ENCODE measurements around the gene CRTC1.
"Not testable (repeated sequence)": the region's sequence is repeated elsewhere in the genome, so short reads cannot be mapped to it uniquely, and the experiment has no call there.

Gene CRTC1

DNA sequence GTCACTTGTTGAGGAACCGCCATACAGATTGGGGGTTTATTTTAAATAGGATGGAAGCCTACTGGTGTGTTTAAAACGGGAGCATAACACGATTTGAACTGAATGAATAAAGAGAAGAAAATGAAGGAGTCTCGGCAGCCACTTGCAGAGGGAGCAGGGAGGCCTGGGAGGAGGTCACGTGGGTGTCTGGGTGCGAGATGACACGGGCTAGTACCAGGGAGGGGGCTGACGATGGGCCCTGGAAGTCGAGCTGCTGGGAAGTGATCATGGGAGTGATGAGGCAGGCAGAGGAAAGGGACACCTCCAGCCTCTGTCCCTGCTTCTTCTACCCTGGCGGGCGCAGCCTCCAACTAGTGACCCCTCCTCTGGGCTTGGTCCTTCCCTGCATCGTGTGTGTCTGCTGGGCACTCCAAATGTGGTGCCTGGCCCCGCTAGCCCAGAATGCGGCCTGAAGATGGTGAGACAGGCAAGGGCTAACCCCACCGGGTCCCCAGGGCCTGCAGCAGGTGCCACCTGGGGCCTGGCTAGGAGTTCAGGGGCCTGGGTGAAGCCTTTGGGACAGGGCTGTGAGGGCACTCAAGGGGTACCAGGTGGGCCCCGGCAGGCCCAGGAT, 35.5 kb downstream of the CRTC1 start:
- in situ Hi-C loops (cut with HindIII; ENCODE audit: low sequenced_read_pairs): no loop called here
- DNase-seq (ENCODE audit: low read depth, low spot score): no peak
- no peak overlapping the region for H3K4me3 ChIP-seq (ENCODE audit: low read depth, low read length)
- TF ChIP-seq CTCF (IDR thresholded peaks at IDR 0.05; ENCODE audit: low read depth, low read length): no peak

DNA sequence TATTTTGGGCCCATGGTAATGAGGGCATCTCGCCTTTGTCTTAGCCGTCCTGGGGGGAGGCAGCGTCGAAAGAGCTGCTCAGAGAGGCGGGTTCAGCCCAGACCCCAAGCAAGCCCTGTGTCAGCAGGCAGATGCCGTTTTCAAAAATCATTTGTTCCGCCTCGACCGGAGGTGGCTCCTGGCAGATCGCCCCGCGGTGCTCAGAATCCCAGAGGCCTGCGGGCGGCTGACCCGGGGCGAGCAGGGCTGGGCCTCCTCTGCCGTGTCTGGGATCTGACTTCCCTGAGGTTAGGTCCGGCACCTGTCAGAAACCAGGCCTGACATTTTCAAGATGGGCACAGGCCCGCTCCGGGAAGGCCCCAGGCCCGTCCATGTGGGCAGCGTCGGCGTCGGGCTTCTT, 36.1 kb downstream of the CRTC1 start:
- DNase-seq (ENCODE audit: low read depth, low spot score): no peak
- no peak for TF ChIP-seq CTCF (IDR thresholded peaks at IDR 0.05; ENCODE audit: low read depth, low read length)
- no peak overlapping the region for H3K4me3 ChIP-seq (ENCODE audit: low read depth, low read length)
- in situ Hi-C loops (cut with HindIII; ENCODE audit: low sequenced_read_pairs): no loop called here

- H3K4me3 ChIP-seq (ENCODE audit: low read depth, low read length): no peak overlapping the region
- no peak for DNase-seq (ENCODE audit: low read depth, low spot score)
- TF ChIP-seq CTCF (IDR thresholded peaks at IDR 0.05; ENCODE audit: low read depth, low read length): no peak
- in situ Hi-C loops (cut with HindIII; ENCODE audit: low sequenced_read_pairs): no loop called here
Observed at GRCh38 chr19:18723871-18724377, 40.4 kb downstream of the CRTC1 start.

DNA sequence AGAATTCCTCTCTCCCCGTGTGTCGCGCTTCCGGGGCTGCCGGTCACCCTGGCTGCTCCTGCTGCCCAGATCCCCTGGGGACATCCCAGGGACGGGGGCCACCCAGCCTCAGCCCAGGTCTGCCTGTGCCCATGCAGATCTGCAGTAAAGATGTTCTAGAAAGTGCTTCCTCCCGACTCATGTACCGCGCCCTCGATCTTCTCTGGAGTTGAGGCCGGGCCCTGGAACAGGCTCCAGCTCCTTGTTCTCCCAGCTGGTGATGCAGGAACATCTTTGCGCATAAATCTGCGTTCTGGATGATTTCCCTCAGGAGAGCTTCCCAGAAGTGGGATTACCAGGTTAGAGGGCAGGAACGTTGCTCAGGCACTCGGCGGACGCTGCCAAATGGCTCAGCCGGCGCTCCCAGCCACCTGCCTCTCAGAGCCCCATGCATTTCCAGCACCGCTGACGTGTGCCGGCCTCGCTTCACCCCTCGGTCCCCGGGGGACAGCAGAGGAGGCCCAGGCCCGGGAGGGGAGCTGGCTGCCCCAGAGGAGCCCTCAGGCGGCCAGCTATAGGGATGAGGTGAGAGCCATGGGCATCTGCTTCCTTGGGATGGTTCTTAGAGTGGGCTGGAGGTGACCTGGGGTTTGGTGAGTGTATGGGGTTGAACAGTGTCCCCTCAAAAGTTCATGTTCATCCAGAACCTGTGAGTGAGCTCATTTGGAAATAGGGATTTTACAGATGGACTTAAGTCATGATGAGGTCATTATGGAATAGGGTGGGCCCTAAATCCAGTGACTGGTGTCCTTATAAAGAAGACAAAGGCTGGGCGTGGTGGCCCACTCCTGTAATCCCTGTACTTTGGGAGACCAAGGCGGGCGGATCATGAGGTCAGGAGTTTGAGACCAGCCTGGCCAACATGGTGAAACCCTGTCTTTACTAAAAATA, 42.6 kb downstream of the CRTC1 start:
- DNase-seq (ENCODE audit: low read depth, low spot score): no peak
- TF ChIP-seq CTCF (IDR thresholded peaks at IDR 0.05; ENCODE audit: low read depth, low read length): no peak
- in situ Hi-C loops (cut with HindIII; ENCODE audit: low sequenced_read_pairs): no loop called here
- no peak overlapping the region for H3K4me3 ChIP-seq (ENCODE audit: low read depth, low read length)

- DNase-seq (ENCODE audit: low read depth, low spot score): no peak
- H3K4me3 ChIP-seq (ENCODE audit: low read depth, low read length): no peak overlapping the region
- in situ Hi-C loops (cut with HindIII; ENCODE audit: low sequenced_read_pairs): no loop called here
- no peak for TF ChIP-seq CTCF (IDR thresholded peaks at IDR 0.05; ENCODE audit: low read depth, low read length)
Observed at GRCh38 chr19:18726846-18727245, 43.4 kb downstream of the CRTC1 start.

- H3K4me3 ChIP-seq (ENCODE audit: low read depth, low read length); DNase-seq (ENCODE audit: low read depth, low spot score); in situ Hi-C loops (cut with HindIII; ENCODE audit: low sequenced_read_pairs): not testable (repeated sequence)
Observed at GRCh38 chr19:18727602-18728001, 44.1 kb downstream of the CRTC1 start.

Data from astrocyte of the spinal cord (primary cell).